CD8-positive, alpha-beta memory T cell (primary cell): Measurements from ENCODE around the gene CHI3L1. TPM values are rescaled to one million over a fixed set of nuclear protein-coding genes. Genes with fewer than 3 reads are reported as not detected.

Experiments
- CTCF ChIA-PET: fragments of 350-600 bp; sonication (Branson Sonifier 250); formaldehyde crosslinking; loops from one replicate; lab custom pipeline; 2021; ENCODE audit warnings: antibody characterized with exemption; lab: Charles Lee
- POLR2A ChIA-PET: fragments of 350-600 bp; sonication (Branson Sonifier 250); formaldehyde crosslinking; loops from one replicate; lab custom pipeline; 2021; ENCODE audit warnings: antibody characterized with exemption; lab: Charles Lee
- DNase-seq, 5 donors: peaks; one replicate each; pipeline versions ENCODE4 v3.0.0 to v3.0.0-alpha.2; 2020 to 2022; ENCODE audit warnings: mixed read lengths in 1 of 5
- H3K27ac ChIP-seq: one replicate; pipeline ENCODE4 v1.7.0; 2013; ENCODE audit warnings: low read depth, mild to moderate bottlenecking, low read length, moderate library complexity
- H3K27me3 ChIP-seq: 2 replicates; pipeline ENCODE4 v1.7.0; 2013; ENCODE audit warnings: low read length, mild to moderate bottlenecking; ENCODE audit not compliant: insufficient read depth, poor library complexity, severe bottlenecking
- H3K36me3 ChIP-seq: 2 replicates; pipeline ENCODE4 v1.7.0; 2013; ENCODE audit warnings: mild to moderate bottlenecking, low read length, moderate library complexity; ENCODE audit not compliant: insufficient read depth
- H3K4me1 ChIP-seq: 2 replicates; pipeline ENCODE4 v1.7.0; 2013; ENCODE audit warnings: mild to moderate bottlenecking, low read length, moderate library complexity; ENCODE audit not compliant: insufficient read depth
- H3K4me3 ChIP-seq: 2 replicates; pipeline ENCODE4 v1.7.0; 2013; ENCODE audit warnings: mild to moderate bottlenecking, low read length
- H3K9me3 ChIP-seq: 2 replicates; pipeline ENCODE4 v1.7.0; 2013; ENCODE audit warnings: mild to moderate bottlenecking, low read length
- H3K27ac Mint-ChIP-seq, 8 donors: one replicate each; pipeline ENCODE4 v1.8.0; 2020 to 2021; ENCODE audit warnings: mixed read lengths in 8 of 8, mild to moderate bottlenecking in 6 of 8, inconsistent platforms in 3 of 8, moderate library complexity in 3 of 8
- H3K27me3 Mint-ChIP-seq, 2 donors: one replicate each; pipeline ENCODE4 v1.8.0; 2020 to 2021; ENCODE audit warnings: mixed read lengths in 2 of 2, mild to moderate bottlenecking in 1 of 2, moderate library complexity in 1 of 2
- H3K36me3 Mint-ChIP-seq, 3 donors: one replicate each; pipeline ENCODE4 v1.8.0; 2020 to 2021; ENCODE audit warnings: mixed read lengths in 3 of 3, inconsistent platforms in 1 of 3, mild to moderate bottlenecking in 1 of 3
- H3K4me1 Mint-ChIP-seq, 3 donors: one replicate each; pipeline ENCODE4 v1.8.0; 2020 to 2021; ENCODE audit warnings: mixed read lengths in 3 of 3, inconsistent platforms in 1 of 3, mild to moderate bottlenecking in 1 of 3
- H3K4me3 Mint-ChIP-seq, 7 donors: one replicate each; pipeline ENCODE4 v1.8.0; 2020 to 2021; ENCODE audit warnings: mixed read lengths in 7 of 7, mild to moderate bottlenecking in 6 of 7, moderate library complexity in 4 of 7, inconsistent platforms in 2 of 7
- H3K9me3 Mint-ChIP-seq, 5 donors: one replicate each; pipeline ENCODE4 v1.8.0; 2020 to 2022; ENCODE audit warnings: mixed read lengths in 5 of 5, mild to moderate bottlenecking in 3 of 5, moderate library complexity in 2 of 5, inconsistent platforms in 1 of 5
- polyA plus RNA-seq: library from polyadenylated mRNA; unstranded; fragments of 300-500 nt; fragmentation: Illumina TruSeq; gene quantifications from one replicate; pipeline ENCODE4 v1.2.3, GENCODE V29; 2021
- total RNA-seq, 2 experiments: library from RNA; stranded (reverse); gene quantifications; one replicate each; pipeline ENCODE4 v1.2.3, GENCODE V29; 2021

CHI3L1 gene
- total and polyA plus RNA-seq, 3 experiments from 2014 or later: not detected

- peaks cover 0 to 7% (median 6%) of the 10 kb centered on the region in 3 donors for H3K4me1 Mint-ChIP-seq
- H3K4me1 ChIP-seq: no peaks in the 10 kb centered on the region
- CTCF ChIA-PET: interaction anchor here (6.1 kb wide), 1 partner anchor 179 kb away, joined by 57 read pairs; no protein-coding TSS in a partner anchor
Measured at GRCh38 chr1:203219934-203220333, 33.4 kb upstream of the CHI3L1 start.

GRCh38 chr1:203219171-203219570 is 32.7 kb upstream of the CHI3L1 start:
- H3K27me3 Mint-ChIP-seq: peaks cover 14 to 30% of the 10 kb centered on the region in 2 donors
- peaks cover 0 to 7% (median 6%) of the 10 kb centered on the region in 3 donors for H3K4me1 Mint-ChIP-seq
- ChIA-PET POLR2A (interaction anchor here (0.5 kb wide), 1 partner anchor 10 kb away, joined by 7 read pairs; no protein-coding TSS in a partner anchor), CTCF (interaction anchor here (0.9 to 6.1 kb wide), 3 partner anchors 14 to 179 kb away, joined by 3 to 57 read pairs (median 28); no protein-coding TSS in a partner anchor)
- Histone ChIP-seq H3K27ac (no peak overlapping the region), H3K4me3 (no peak overlapping the region), H3K9me3 (no peaks in the 10 kb centered on the region), H3K4me1 (no peaks in the 10 kb centered on the region), H3K27me3 (no peaks in the 10 kb centered on the region), H3K36me3 (no peaks in the 10 kb centered on the region)
- no peak for DNase-seq
- H3K9me3 Mint-ChIP-seq: no peaks in the 10 kb centered on the region
- no peak overlapping the region for H3K27ac Mint-ChIP-seq
- H3K4me3 Mint-ChIP-seq: no peak overlapping the region
- no peaks in the 10 kb centered on the region for H3K36me3 Mint-ChIP-seq

More at GRCh38 chr1:203219934-203220333, 33.4 kb upstream of the CHI3L1 start:
- no peak overlapping the region for H3K27ac ChIP-seq
- H3K4me3 ChIP-seq: no peak overlapping the region
- Mint-ChIP-seq H3K9me3 (no peaks in the 10 kb centered on the region), H3K4me3 (no peak overlapping the region), H3K27me3 (peaks cover 14 to 31% of the 10 kb centered on the region in 2 donors), H3K27ac (no peak overlapping the region), H3K36me3 (no peaks in the 10 kb centered on the region)
- H3K9me3 ChIP-seq: no peaks in the 10 kb centered on the region
- H3K27me3 ChIP-seq: no peaks in the 10 kb centered on the region
- no peaks in the 10 kb centered on the region for H3K36me3 ChIP-seq
- POLR2A ChIA-PET: no interaction called here
- no peak for DNase-seq

- no peaks in the 10 kb centered on the region for H3K27me3 ChIP-seq
- no peaks in the 10 kb centered on the region for H3K36me3 ChIP-seq
- no peaks in the 10 kb centered on the region for H3K9me3 ChIP-seq
- Mint-ChIP-seq H3K27ac (no peak overlapping the region), H3K9me3 (no peaks in the 10 kb centered on the region), H3K4me1 (peaks cover 0 to 7% (median 6%) of the 10 kb centered on the region in 3 donors), H3K36me3 (no peaks in the 10 kb centered on the region), H3K27me3 (peaks cover 17 to 24% of the 10 kb centered on the region in 2 donors), H3K4me3 (no peak overlapping the region)
- H3K4me1 ChIP-seq: no peaks in the 10 kb centered on the region
- no peak overlapping the region for H3K27ac ChIP-seq
- CTCF ChIA-PET: interaction anchor here (4.0 to 6.1 kb wide), 2 partner anchors 12 to 177 kb away, joined by 28 to 57 read pairs; no protein-coding TSS in a partner anchor
- POLR2A ChIA-PET: no interaction called here
- no peak overlapping the region for H3K4me3 ChIP-seq
- no peak for DNase-seq
Measured at GRCh38 chr1:203217668-203218067, 31.2 kb upstream of the CHI3L1 start.

GRCh38 chr1:203217139-203217655 is 30.7 kb upstream of the CHI3L1 start:
- Mint-ChIP-seq H3K27me3 (peaks cover 17 to 24% of the 10 kb centered on the region in 2 donors), H3K4me3 (no peak overlapping the region), H3K36me3 (no peaks in the 10 kb centered on the region), H3K27ac (no peak overlapping the region), H3K9me3 (no peaks in the 10 kb centered on the region), H3K4me1 (peaks cover 0 to 7% (median 6%) of the 10 kb centered on the region in 3 donors)
- Histone ChIP-seq H3K36me3 (no peaks in the 10 kb centered on the region), H3K27ac (no peak overlapping the region), H3K4me1 (no peaks in the 10 kb centered on the region), H3K4me3 (no peak overlapping the region), H3K9me3 (no peaks in the 10 kb centered on the region), H3K27me3 (no peaks in the 10 kb centered on the region)
- POLR2A ChIA-PET: no interaction called here
- DNase-seq: no peak
- CTCF ChIA-PET: interaction anchor here (1.0 to 6.1 kb wide), 4 partner anchors 12 to 177 kb away, joined by 3 to 57 read pairs (median 16); no protein-coding TSS in a partner anchor

- no peak overlapping the region for H3K27ac Mint-ChIP-seq
- Histone ChIP-seq H3K4me1 (no peaks in the 10 kb centered on the region), H3K27me3 (no peaks in the 10 kb centered on the region), H3K4me3 (no peak overlapping the region), H3K27ac (no peak overlapping the region), H3K9me3 (no peaks in the 10 kb centered on the region), H3K36me3 (no peaks in the 10 kb centered on the region)
- H3K4me1 Mint-ChIP-seq: peaks cover 0 to 7% (median 6%) of the 10 kb centered on the region in 3 donors
- CTCF ChIA-PET: interaction anchor here (1.0 to 6.1 kb wide), 8 partner anchors 8 to 182 kb away, joined by 3 to 57 read pairs (median 6); no protein-coding TSS in a partner anchor
- H3K9me3 Mint-ChIP-seq: no peaks in the 10 kb centered on the region
- H3K27me3 Mint-ChIP-seq: peaks cover 17 to 26% of the 10 kb centered on the region in 2 donors
- no peak overlapping the region for H3K4me3 Mint-ChIP-seq
- DNase-seq: peak; percentile 25 to 54 (median 38)
- POLR2A ChIA-PET: no interaction called here
- H3K36me3 Mint-ChIP-seq: no peaks in the 10 kb centered on the region
Measured at GRCh38 chr1:203216274-203217138, 30.0 kb upstream of the CHI3L1 start.

GRCh38 chr1:203215573-203215972 is 29.1 kb upstream of the CHI3L1 start:
- no peak for DNase-seq
- POLR2A ChIA-PET: no interaction called here
- CTCF ChIA-PET: interaction anchor here (1.0 to 6.1 kb wide), 7 partner anchors 9 to 181 kb away, joined by 3 to 57 read pairs (median 7); no protein-coding TSS in a partner anchor
- Histone ChIP-seq H3K9me3 (no peaks in the 10 kb centered on the region), H3K27me3 (no peaks in the 10 kb centered on the region), H3K4me1 (no peaks in the 10 kb centered on the region), H3K36me3 (no peaks in the 10 kb centered on the region), H3K4me3 (no peak overlapping the region), H3K27ac (no peak overlapping the region)
- Mint-ChIP-seq H3K4me1 (peaks cover 0 to 7% (median 6%) of the 10 kb centered on the region in 3 donors), H3K9me3 (no peaks in the 10 kb centered on the region), H3K27ac (no peak overlapping the region), H3K27me3 (peaks cover 17 to 26% of the 10 kb centered on the region in 2 donors), H3K4me3 (no peak overlapping the region), H3K36me3 (no peaks in the 10 kb centered on the region)

- peaks cover 17 to 26% of the 10 kb centered on the region in 2 donors for H3K27me3 Mint-ChIP-seq
- H3K9me3 Mint-ChIP-seq: no peaks in the 10 kb centered on the region
- Histone ChIP-seq H3K4me1 (no peaks in the 10 kb centered on the region), H3K27ac (no peak overlapping the region), H3K36me3 (no peaks in the 10 kb centered on the region), H3K27me3 (no peaks in the 10 kb centered on the region), H3K9me3 (no peaks in the 10 kb centered on the region), H3K4me3 (no peak overlapping the region)
- no peak for DNase-seq
- H3K4me3 Mint-ChIP-seq: no peak overlapping the region
- no peaks in the 10 kb centered on the region for H3K36me3 Mint-ChIP-seq
- peaks cover 0 to 7% (median 6%) of the 10 kb centered on the region in 3 donors for H3K4me1 Mint-ChIP-seq
- POLR2A ChIA-PET: no interaction called here
- no peak overlapping the region for H3K27ac Mint-ChIP-seq
- CTCF ChIA-PET: interaction anchor here (1.6 to 6.1 kb wide), 4 partner anchors 9 to 174 kb away, joined by 7 to 57 read pairs (median 18); no protein-coding TSS in a partner anchor
Measured at GRCh38 chr1:203214871-203215270, 28.4 kb upstream of the CHI3L1 start.
